Stimulated activated CD4-positive, alpha-beta T cell treated with anti-CD3 and anti-CD28 coated beads, Interleukin-1b, Interleukin-23, amount 100 ng/mL, for 1 hour (primary cell): ENCODE measurements around the gene IGSF9.

ENCODE experiments used
- DNase-seq, 2 donors: peaks; one replicate each; pipeline ENCODE4 v3.0.0-alpha.2; 2020; ENCODE audit warnings: low read depth in 2 of 2

Gene IGSF9, protein sequence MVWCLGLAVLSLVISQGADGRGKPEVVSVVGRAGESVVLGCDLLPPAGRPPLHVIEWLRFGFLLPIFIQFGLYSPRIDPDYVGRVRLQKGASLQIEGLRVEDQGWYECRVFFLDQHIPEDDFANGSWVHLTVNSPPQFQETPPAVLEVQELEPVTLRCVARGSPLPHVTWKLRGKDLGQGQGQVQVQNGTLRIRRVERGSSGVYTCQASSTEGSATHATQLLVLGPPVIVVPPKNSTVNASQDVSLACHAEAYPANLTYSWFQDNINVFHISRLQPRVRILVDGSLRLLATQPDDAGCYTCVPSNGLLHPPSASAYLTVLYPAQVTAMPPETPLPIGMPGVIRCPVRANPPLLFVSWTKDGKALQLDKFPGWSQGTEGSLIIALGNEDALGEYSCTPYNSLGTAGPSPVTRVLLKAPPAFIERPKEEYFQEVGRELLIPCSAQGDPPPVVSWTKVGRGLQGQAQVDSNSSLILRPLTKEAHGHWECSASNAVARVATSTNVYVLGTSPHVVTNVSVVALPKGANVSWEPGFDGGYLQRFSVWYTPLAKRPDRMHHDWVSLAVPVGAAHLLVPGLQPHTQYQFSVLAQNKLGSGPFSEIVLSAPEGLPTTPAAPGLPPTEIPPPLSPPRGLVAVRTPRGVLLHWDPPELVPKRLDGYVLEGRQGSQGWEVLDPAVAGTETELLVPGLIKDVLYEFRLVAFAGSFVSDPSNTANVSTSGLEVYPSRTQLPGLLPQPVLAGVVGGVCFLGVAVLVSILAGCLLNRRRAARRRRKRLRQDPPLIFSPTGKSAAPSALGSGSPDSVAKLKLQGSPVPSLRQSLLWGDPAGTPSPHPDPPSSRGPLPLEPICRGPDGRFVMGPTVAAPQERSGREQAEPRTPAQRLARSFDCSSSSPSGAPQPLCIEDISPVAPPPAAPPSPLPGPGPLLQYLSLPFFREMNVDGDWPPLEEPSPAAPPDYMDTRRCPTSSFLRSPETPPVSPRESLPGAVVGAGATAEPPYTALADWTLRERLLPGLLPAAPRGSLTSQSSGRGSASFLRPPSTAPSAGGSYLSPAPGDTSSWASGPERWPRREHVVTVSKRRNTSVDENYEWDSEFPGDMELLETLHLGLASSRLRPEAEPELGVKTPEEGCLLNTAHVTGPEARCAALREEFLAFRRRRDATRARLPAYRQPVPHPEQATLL

DNA sequence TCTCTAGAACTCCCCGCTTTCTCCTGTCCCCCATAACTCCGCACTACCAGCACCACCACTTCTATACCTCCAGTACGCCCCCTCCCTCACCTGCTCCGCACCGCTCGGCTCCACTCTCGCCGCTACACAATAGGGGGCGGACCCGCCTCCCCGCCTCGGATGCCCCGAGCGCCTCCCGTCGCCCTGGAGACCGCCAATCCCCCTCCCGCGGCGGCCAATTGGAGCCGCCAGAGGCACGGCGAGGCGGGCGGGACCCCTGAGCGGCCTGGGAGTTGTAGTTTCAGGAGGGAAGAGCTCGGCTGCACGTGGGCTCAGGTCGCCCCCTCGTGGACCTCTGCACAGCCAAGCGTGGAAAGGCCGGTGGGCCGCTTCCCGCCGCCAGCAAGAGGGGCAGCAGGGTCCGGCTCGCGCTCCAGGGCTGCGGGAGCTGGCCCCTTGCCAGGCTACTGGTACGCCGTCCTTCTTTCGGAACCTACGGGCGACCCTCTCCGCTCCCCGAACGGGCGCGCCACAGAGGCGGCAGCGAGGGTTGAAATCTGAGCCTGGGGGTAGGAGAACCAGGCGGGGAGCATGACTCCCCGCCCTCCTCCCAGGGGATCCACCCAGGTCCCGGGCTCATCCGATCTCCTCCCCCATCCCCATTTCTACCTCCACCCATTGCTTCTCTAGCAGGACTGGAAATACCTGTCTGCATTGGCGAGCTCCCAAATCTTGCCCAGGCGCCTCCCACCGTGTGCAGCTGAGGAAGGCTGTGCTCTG lies at the start of gene IGSF9:
Gene IGSF9, minus strand, starts transcription at position 131 of the 759 bp plus-strand sequence. CDS start 2,159 bp downstream, outside the sequence.
- peak; percentile 27 to 60 for DNase-seq

- no peak for DNase-seq
These were observed 49.5 kb upstream of the IGSF9 start for GRCh38 chr1:159994896-159995295.

DNA sequence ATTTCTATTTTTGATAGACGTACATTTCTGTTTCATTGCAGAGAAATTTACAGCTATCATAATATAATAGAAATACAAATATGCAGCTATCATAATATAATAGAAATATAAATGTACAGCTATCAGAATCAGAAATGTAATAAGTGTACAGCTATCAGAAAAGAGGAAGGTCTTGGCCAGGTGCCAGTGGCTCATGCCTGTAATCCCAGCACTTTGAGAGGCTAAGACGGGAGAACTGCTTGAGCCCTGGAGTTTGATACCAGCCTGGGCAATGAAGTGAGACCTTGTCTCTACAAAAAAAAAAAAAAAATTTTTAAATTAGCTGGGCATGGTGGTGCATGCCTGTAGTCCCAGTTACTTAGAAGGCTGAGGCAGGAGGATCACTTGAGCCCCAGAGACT lies 48.5 kb upstream of the IGSF9 start:
- DNase-seq = no peak

- DNase-seq = no peak
These were observed 46.7 kb upstream of the IGSF9 start for GRCh38 chr1:159992161-159992560.

DNA sequence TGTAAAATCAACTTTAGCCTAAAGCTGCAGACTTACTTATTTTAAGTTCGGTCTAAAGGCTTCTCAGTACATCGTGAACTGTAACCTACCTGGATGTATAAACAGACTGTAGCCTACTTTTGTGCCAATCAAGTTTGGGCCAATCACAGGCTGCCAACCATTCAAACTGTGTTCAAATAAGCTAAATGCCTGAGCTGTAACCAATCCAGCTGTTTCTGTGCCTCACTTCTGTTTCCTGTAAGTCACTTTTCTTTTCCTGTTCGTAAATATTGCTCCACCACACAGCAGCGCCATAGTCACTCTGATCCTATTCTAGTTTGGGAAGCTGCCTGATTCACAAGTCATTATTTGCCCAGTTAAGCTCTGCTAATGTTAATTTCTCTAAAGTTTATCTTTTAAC lies 46.1 kb upstream of the IGSF9 start:
- DNase-seq = no peak

- DNase-seq = no peak
These were observed 44.6 kb upstream of the IGSF9 start for GRCh38 chr1:159990005-159990404.

DNA sequence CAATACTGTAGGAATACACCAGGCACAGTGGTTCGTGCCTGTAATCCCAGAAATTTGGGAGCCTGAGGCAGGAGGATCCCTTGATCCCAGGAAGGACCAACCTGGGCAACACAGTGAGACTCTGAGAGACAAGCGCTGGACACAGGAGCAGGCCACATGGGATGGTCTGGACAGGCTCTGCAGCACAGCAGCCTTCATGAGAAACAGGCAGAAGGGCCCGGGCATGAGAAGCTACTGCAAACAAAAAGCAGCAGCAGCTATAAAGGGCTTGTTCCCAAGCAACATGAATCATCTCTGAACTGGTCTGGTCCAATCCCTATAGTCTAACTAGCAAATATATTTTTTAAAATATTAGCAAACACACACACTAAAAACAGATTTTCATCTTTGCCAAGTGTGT lies 44.2 kb upstream of the IGSF9 start:
- no peak for DNase-seq

DNA sequence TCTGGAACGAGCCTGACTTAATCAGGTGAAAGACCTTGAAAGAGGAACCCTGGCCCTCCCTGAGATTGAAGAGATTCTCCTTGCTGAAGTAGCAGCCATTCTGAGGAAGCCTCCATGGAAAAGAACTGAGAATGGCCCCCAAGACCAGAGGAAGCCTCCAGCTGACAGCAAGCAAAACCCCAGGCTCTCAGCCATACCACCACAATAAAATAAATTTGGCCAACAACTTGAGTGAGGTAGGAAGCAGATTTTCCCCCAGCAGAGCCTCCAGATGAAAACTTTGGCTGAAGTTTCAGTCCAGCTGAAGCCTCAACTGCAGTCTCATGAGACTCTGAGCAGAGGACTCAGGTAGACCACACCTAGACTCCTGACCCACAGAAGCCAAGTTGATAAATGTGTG lies 42.6 kb upstream of the IGSF9 start:
- DNase-seq = no peak

DNA sequence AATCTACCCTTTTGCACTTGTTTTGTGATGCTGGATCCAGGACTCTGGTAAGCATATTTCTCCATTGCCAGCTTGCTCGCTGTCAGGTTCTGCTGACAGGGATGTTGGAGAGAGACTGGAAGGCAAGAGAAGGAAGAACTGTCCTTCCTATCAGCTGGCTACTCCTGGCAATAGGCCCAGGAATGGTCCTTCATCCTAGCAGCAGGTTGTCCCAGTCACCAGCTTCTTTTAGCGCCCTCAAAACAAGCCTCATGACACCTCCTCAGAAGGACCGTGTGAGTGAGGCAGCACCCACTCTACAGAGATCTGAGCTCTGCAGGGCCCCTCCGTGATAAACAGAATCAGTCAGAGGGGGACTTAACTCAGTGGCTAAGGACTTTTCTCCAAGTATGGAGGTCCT lies 41.8 kb upstream of the IGSF9 start:
- DNase-seq = no peak

DNA sequence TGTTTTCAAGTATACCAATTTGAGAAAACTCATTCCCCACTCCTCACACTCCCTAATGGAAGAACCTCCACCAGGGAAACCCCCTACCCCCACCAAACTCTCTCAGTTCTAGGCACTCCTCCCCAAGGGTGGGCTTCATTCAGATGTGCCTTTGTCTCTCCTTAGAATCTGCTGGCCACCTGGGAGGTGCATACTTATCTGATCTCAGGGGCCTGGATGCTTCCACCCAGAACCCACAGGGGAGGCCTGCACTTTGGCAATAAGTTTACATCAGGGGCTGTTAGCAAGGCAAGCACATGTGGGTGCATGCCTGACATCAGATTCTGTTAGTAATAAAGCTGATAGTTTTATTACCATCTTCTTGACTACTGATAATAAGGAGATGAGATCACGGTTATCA lies 41.1 kb upstream of the IGSF9 start:
- no peak for DNase-seq

DNA sequence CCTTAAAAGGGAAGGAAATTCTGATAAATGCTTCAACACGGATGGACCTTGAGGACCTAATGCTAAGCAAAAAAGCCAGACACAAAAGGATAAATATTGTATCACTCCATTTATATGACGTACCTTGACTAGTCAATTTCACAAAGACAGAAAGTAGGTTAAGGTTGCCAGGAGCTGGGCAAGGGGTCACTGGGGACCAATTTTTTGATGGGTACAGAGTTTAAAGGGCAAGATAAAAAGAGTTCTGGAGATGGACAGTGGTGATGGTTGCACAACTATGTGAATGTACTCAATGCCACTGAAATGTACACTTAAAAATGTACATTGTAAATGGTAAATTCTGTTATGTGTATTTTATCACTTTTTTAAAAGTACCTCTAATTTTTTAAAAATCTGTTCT lies 40.7 kb upstream of the IGSF9 start:
- no peak for DNase-seq

DNA sequence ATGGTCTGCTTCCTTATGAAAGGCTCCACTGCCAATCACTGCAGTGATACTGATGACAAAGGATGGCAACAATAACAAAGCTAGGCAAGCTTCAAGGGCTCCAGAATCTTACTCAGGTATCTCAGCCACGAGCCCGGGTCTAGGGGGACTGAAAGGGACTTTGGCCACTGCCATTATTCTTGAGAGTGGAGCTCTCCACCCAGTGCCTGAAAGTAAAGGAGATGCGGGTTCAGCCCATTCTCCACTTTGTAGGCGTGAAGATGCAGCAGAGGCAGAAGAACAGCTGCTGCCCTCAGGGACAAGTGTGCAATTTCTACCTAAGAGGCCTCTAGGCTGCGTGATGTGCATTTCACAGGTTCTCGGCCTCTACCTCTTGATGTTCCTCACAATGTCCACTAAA lies 40.1 kb upstream of the IGSF9 start:
- DNase-seq = no peak

GRCh38 chr1:159983681-159984080 lies 38.3 kb upstream of the IGSF9 start:
- no peak for DNase-seq

- no peak for DNase-seq
These were observed 36.9 kb upstream of the IGSF9 start for GRCh38 chr1:159982280-159982679.

- DNase-seq = no peak
These were observed 36.1 kb upstream of the IGSF9 start for GRCh38 chr1:159981351-159982055.

DNA sequence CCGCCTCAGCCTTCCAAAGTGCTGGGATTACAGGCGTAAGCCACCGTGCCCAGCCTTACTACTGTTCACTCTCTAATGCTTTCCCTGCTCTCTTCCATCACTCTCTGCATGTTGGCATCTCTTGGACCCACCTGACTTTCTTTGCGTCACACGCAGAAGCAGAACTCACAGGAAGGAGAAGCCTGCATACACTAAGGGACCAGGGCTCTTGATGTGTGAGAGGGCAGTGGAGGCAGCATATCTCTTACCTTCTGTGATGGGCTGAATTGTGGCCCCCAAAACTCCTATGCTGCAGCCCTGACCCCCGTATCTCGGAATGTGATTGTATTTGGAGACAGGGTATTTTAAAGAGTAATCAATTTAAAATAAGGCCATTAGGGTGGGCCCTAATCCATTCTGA lies 35.4 kb upstream of the IGSF9 start:
- DNase-seq = no peak

- DNase-seq = no peak
These were observed 34.7 kb upstream of the IGSF9 start for GRCh38 chr1:159980076-159980475.

- DNase-seq = no peak
These were observed 33.8 kb upstream of the IGSF9 start for GRCh38 chr1:159979257-159979656.

GRCh38 chr1:159978107-159978398 lies 32.6 kb upstream of the IGSF9 start:
- no peak for DNase-seq

DNA sequence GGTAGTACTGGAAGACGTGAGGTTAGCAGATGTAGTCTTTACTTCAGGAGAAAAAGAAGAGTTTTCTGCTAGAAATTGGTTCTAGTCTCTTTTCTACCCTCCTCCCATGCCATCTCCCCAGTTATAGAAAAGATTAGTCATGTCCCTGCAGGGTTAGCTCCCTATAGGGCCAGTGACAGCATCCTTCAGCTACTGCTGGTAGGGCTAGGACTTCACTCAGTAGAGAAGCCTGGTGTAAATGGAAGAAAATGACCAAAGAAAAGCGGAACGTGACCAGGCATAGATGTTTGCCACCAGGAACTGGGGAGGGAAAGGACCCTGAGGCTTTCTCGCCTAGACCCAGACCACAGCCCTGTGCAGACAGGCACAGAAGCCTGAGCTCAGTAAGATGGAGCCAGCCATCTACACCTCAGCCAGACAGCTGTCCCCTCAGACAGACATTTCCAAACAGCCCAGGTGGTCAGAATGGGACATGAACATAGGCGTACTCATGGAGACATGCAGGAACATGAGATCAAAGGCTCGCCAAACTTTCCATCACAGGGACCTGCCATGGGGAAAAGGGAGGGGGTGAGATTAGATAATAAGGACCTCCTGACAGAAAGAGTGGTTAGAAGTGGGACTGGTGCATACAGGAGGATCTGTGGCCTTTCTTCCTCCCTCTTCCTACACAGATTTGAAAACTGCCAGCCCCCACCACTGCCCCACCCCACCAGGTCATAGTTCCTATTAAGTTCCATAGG lies 32.1 kb upstream of the IGSF9 start:
- no peak for DNase-seq
